WTC11 (cell line): ENCODE data around the gene JOSD2.

Source experiments
- ATF1 ChIP-seq: sonication (generic); formaldehyde crosslinking; IDR thresholded peaks from 2 replicates; pipeline ENCODE4 v1.8.1; 2023; ENCODE audit warnings: mild to moderate bottlenecking, moderate library complexity, missing genetic modification reagents
- CTCF ChIP-seq: fragments of 200-600 bp; IDR thresholded peaks from 2 replicates; pipeline ENCODE4 v1.8.0; 2022; ENCODE audit warnings: antibody characterized with exemption
- FOXK1 ChIP-seq: sonication (generic); formaldehyde crosslinking; IDR thresholded peaks from 2 replicates; pipeline ENCODE4 v1.8.0; 2022; ENCODE audit warnings: mild to moderate bottlenecking, moderate library complexity, missing genetic modification reagents
- NR3C1 ChIP-seq: sonication (generic); formaldehyde crosslinking; conservative IDR thresholded peaks from 2 replicates; pipeline ENCODE4 v1.8.1; 2023; ENCODE audit warnings: low read depth, mild to moderate bottlenecking, missing genetic modification reagents
- SMAD4 ChIP-seq: sonication (generic); formaldehyde crosslinking; IDR thresholded peaks from 2 replicates; pipeline ENCODE4 v1.8.0; 2022; ENCODE audit warnings: mild to moderate bottlenecking, missing genetic modification reagents
- TCF7 ChIP-seq: sonication (generic); formaldehyde crosslinking; IDR thresholded peaks from 2 replicates; pipeline ENCODE4 v1.8.0; 2022; ENCODE audit warnings: mild to moderate bottlenecking, low read depth, missing genetic modification reagents, moderate library complexity
- TEAD4 ChIP-seq: sonication (generic); formaldehyde crosslinking; IDR thresholded peaks from 2 replicates; pipeline ENCODE4 v1.8.0; 2022; ENCODE audit warnings: mild to moderate bottlenecking, missing genetic modification reagents
- ZNF138 ChIP-seq: sonication (generic); formaldehyde crosslinking; conservative IDR thresholded peaks from 2 replicates; pipeline ENCODE4 v1.8.1; 2022; ENCODE audit warnings: mild to moderate bottlenecking, moderate library complexity, missing genetic modification reagents
- ZNF512 ChIP-seq: sonication (generic); formaldehyde crosslinking; IDR thresholded peaks from 2 replicates; pipeline ENCODE4 v1.8.1; 2022; ENCODE audit warnings: missing genetic modification reagents, borderline replicate concordance
- TF ChIP-seq, protein P1 (sequence below): fragments of 250-450 bp; sonication (Bioruptor Pico); IDR thresholded peaks from 2 replicates; pipeline ENCODE4 v1.9.0; 2021; ENCODE audit warnings: moderate library complexity, mild to moderate bottlenecking, inconsistent platforms, borderline replicate concordance
- TF ChIP-seq, protein P2 (sequence below): sonication (generic); formaldehyde crosslinking; IDR thresholded peaks from 2 replicates; pipeline ENCODE4 v1.8.0; 2023; ENCODE audit warnings: missing genetic modification reagents
- TF ChIP-seq, protein P3 (sequence below): sonication (generic); formaldehyde crosslinking; IDR thresholded peaks from 2 replicates; pipeline ENCODE4 v1.8.1; 2023; ENCODE audit warnings: mild to moderate bottlenecking, missing genetic modification reagents, moderate library complexity

- TF ChIP-seq ZNF138 (CRISPR knock-in tag) (no peak), ZNF512 (no peak), CTCF (no peak), TEAD4 (CRISPR knock-in tag) (no peak), SMAD4 (no peak), FOXK1 (CRISPR knock-in tag) (no peak), TCF7 (CRISPR knock-in tag) (no peak), NR3C1 (CRISPR knock-in tag) (no peak), ATF1 (CRISPR knock-in tag) (no peak)
- TF ChIP-seq, protein P1, sequence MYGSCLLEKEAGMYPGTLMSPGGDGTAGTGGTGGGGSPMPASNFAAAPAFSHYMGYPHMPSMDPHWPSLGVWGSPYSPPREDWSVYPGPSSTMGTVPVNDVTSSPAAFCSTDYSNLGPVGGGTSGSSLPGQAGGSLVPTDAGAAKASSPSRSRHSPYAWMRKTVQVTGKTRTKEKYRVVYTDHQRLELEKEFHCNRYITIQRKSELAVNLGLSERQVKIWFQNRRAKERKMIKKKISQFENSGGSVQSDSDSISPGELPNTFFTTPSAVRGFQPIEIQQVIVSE = no peak
- TF ChIP-seq, protein P2, sequence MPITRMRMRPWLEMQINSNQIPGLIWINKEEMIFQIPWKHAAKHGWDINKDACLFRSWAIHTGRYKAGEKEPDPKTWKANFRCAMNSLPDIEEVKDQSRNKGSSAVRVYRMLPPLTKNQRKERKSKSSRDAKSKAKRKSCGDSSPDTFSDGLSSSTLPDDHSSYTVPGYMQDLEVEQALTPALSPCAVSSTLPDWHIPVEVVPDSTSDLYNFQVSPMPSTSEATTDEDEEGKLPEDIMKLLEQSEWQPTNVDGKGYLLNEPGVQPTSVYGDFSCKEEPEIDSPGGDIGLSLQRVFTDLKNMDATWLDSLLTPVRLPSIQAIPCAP (CRISPR knock-in tag) = no peak
- TF ChIP-seq, protein P3, sequence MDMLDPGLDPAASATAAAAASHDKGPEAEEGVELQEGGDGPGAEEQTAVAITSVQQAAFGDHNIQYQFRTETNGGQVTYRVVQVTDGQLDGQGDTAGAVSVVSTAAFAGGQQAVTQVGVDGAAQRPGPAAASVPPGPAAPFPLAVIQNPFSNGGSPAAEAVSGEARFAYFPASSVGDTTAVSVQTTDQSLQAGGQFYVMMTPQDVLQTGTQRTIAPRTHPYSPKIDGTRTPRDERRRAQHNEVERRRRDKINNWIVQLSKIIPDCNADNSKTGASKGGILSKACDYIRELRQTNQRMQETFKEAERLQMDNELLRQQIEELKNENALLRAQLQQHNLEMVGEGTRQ (CRISPR knock-in tag) = no peak
Measured at GRCh38 chr19:50542943-50543342, 32.0 kb upstream of the JOSD2 start.
